ENCODE results near the gene FAM222A.

Gene FAM222A

DNA sequence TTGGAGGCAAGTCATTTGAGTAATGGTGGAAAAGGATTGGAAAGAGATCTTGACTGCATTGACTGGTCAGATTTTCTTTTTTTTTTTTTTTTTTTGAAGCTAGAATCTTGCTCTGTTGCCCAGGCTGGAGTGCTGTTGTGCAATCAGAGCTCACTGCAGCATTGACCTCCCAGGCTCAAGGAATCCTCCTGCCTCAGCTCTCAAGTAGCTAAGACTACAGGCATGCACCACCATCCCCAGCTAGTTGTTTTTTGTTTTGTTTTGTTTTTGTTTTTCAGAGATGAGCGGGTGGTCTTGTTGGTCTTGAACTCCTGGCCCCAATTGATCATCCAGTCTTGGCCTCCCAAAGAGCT lies 30.9 kb upstream of the FAM222A start:
- DNase-seq (ENCODE audit: insufficient read length, low spot score) (no peak), FAIRE-seq (no peak)
- TF ChIP-seq, protein P1, sequence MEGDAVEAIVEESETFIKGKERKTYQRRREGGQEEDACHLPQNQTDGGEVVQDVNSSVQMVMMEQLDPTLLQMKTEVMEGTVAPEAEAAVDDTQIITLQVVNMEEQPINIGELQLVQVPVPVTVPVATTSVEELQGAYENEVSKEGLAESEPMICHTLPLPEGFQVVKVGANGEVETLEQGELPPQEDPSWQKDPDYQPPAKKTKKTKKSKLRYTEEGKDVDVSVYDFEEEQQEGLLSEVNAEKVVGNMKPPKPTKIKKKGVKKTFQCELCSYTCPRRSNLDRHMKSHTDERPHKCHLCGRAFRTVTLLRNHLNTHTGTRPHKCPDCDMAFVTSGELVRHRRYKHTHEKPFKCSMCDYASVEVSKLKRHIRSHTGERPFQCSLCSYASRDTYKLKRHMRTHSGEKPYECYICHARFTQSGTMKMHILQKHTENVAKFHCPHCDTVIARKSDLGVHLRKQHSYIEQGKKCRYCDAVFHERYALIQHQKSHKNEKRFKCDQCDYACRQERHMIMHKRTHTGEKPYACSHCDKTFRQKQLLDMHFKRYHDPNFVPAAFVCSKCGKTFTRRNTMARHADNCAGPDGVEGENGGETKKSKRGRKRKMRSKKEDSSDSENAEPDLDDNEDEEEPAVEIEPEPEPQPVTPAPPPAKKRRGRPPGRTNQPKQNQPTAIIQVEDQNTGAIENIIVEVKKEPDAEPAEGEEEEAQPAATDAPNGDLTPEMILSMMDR (IDR thresholded peaks at IDR 0.05; ENCODE audit: insufficient read depth, missing control alignments) = no peak

DNA sequence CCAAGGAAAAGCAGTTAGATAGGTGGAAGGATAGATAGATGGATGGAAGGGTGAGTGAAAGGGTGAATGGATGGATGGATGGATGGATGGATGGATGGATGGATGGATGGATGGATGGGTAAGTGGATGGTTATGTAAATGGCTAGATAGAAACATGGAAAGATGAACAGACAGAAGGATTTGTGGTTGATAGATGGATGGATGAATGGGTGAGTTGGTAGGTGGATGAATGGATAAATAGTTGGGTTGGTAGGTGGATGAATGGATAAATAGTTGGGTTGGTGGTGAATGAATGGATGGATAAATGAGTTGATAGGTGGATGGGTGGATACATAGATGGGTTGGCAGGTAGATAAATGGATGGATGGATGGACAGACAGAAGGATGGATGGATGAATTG lies 30.3 kb upstream of the FAM222A start:
- no peak for FAIRE-seq
- TF ChIP-seq, protein P1 (IDR thresholded peaks at IDR 0.05; ENCODE audit: insufficient read depth, missing control alignments) = no peak
- DNase-seq (ENCODE audit: insufficient read length, low spot score) = no peak

DNA sequence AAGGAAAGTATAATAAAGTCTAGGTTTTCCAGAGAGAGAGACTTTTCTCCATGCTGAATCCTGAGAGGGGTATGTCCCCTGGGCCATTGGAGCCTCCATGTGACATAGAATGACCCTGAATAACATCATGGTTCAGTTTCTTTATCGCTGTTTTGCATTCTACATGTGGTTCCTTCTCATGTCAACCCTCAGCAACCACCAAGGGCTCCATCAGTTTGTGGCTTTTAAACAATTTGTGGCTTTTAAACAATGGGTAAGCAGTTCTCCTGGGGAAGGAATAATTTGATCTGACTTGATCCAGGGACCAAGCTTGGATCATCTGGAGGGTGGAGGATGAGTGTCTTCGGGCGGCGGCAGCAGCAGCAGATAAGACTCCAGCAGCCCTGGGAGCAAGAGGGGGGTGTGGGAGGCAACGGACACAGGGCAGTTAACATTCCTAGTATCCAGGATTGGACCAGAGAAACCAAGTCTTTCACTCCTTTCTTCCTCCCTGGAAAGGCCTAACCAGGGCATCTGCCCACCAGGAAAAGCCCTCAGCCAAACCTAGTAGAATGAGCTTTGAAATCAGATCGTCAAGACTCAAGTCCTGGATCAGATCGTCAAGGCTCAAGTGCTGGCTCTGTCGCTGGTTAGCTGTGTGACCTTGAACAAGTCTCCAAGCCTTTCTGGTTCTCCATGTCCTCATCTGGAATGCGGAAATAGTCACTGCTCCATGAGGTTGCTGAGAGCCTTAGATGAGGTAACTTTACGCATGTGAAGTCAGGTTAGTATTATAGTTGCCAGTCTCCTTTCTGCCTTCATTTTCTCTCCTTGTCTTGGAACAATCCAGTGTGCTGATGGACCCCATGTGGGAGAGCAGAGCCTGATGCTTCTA lies 27.8 kb upstream of the FAM222A start:
- TF ChIP-seq, protein P1 (IDR thresholded peaks at IDR 0.05; ENCODE audit: insufficient read depth, missing control alignments) = no peak
- FAIRE-seq = no peak
- no peak for DNase-seq (ENCODE audit: insufficient read length, low spot score)

DNA sequence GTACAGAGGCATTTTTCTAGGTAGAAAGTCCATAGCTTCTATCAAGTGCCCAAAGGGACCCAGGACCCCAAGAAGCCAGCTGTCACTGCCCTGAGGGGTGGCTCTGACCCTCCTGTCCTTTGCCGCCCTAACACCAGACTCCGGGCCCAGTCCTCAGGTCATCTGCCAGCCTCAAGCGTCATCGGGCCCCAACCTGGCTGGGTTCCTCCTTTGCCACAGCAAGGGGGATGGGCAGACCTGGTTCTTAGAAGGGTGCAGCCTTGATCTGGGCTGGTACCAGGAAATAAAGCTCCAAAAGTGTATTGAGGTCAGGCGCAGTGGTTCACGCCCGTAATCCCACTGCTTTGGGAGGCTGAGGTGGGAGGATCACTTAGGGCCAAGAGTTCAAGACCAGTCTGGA lies 27.1 kb upstream of the FAM222A start:
- TF ChIP-seq, protein P1 (IDR thresholded peaks at IDR 0.05; ENCODE audit: insufficient read depth, missing control alignments) = no peak
- DNase-seq (ENCODE audit: insufficient read length, low spot score) (no peak), FAIRE-seq (no peak)

DNA sequence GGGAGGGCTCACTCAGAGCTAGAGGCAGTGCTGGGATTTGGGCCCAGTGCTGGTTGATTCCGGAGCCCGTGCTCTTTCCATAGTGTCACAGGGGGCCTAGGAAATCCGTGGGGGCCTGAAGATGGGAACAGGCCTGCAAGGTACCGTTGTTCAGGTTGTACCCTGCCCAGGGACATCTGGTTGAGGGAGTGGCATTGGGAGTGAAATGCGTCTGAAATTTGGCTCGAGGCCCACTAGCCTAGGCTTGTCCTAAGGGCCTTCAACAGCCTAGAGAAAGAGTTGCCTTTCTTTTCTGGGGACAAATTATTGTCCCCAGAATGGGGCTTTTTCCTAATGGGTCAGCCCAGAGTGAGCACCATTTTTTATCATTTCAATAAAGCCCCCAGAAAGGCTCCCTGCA lies 26.4 kb upstream of the FAM222A start:
- TF ChIP-seq, protein P1 (IDR thresholded peaks at IDR 0.05; ENCODE audit: insufficient read depth, missing control alignments) = no peak
- DNase-seq (ENCODE audit: insufficient read length, low spot score) = no peak
- no peak for FAIRE-seq

DNA sequence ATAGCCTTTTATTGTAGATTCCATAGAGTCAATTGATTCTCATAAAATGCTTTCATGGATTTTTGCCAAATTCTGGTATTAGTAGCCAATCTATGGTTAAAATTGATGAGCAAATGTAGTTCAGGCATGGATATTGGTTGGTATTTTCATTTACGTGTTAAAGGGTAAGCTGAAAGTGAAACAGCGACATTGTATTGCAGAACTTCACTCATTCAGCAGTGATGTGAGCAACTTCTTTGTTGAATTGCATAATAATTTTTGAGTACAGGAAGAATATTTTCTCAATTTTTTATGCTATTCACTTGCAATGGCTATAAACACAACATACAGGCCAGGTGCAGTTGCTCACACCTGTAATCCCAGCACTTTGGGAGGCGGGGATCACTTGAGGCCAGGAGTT lies 24.2 kb upstream of the FAM222A start:
- DNase-seq (ENCODE audit: insufficient read length, low spot score) = no peak
- no peak for FAIRE-seq
- TF ChIP-seq, protein P1 (IDR thresholded peaks at IDR 0.05; ENCODE audit: insufficient read depth, missing control alignments) = no peak

DNA sequence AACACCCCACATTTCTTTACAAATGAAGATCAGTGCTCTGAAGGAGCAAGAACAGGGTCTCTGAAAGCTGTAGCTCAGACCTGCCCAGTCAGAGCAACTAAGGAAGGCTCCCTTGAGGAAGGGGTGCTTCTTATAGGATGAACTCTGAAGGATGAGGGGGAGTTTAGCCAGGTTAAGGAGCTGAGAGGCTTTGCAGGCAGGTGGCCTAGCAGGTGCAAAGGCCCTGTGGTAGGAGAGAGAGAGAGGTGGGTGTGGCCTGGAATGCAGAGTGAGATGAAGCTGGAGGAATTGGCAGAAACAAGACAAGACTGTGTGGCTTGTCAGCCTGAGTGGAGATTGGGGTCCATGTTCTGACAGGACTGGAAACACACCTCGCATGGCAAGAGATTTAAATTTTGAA lies 20.5 kb upstream of the FAM222A start:
- TF ChIP-seq, protein P1 (IDR thresholded peaks at IDR 0.05; ENCODE audit: insufficient read depth, missing control alignments) = no peak
- FAIRE-seq = no peak

More for the DNA sequence above, 20.5 kb upstream of the FAM222A start:
- no peak for DNase-seq (ENCODE audit: insufficient read length, low spot score)
